ENCODE data around the gene TGFA.

The TGFA gene

GRCh38 chr2:70463997-70464396 lies 89.6 kb downstream of the TGFA start:
- no peak for DNase-seq (ENCODE audit: low read depth, low spot score)

DNA sequence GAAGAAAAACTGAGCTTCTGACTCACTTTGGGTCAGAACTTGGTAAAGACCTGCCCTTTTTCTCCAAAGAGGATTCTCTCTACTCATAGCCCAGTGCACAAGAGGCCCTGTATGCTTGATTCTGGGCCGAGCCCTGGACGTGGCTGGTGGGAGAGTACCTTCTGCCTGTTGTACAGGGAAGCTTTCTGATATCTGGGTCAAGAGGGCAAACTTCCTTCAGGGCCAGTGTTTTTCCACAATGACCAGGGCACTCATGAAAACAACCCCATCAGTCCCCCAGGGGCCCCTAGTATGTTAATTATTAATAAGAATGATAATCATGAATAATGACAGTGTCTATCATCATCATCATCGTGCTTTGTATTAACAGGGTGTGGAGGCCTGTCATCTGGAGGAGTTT lies 90.0 kb downstream of the TGFA start:
- no peak for DNase-seq (ENCODE audit: low read depth, low spot score)

GRCh38 chr2:70461981-70462876 lies 91.4 kb downstream of the TGFA start:
- DNase-seq (ENCODE audit: low read depth, low spot score), result no peak

DNA sequence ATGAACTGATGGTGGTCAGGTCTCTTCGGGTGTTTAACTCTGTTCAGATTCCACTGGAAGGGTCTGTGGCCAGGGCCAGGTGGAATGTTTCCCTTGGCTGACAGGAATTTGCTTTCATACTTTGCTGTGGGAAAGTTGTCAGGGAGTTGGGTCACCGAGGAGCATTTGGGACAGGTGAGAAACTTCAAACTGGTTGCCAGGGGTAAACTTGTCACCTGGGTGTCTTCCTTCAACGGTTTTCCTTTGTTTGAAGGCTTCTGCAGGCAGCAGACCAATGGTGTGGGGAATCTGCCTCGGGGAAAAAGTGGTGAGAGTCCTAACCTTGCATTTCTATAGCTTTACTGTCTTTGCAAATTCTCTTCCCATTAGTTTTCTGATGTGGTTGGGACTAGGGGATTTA lies 92.2 kb downstream of the TGFA start:
- DNase-seq (ENCODE audit: low read depth, low spot score), result no peak

DNA sequence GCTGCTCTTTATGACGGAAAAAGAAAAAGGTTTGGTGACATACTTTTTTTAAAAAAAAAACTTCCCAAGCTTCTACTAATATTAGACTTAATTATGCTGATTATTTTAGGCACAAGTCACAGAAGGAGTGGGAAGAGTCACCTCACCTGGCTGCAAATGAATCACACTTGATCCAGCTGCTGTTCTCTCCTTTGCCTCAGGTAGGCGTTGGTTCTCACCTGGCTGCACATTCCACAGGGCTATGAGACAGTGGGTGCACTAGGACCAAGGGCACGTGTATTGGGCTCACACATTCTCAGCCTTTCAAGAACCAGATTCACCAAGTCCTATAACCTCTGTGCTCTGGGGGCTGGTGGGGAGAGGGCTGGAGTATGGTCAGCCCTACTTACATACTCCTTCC lies 93.3 kb downstream of the TGFA start:
- DNase-seq (ENCODE audit: low read depth, low spot score), result no peak

DNA sequence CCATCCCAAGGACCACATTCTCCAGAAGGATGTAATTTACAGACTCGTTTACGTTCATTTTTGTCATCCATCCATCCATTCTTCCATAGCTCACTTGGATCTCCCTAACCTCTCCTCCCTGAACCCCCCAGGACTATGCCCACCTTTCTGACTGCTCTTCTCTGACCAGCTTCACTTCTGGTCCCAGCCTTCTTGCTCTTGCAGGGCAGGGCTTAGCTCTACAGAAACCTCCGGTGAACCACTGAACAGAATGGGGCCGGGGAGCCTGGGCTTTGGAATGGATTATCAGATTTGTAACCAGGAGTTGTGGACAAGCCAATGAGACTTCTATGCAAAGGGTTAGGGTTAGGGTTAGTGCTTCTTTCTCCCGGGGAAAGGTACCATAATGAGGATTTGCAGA lies 95.0 kb downstream of the TGFA start:
- no peak for DNase-seq (ENCODE audit: low read depth, low spot score)

DNA sequence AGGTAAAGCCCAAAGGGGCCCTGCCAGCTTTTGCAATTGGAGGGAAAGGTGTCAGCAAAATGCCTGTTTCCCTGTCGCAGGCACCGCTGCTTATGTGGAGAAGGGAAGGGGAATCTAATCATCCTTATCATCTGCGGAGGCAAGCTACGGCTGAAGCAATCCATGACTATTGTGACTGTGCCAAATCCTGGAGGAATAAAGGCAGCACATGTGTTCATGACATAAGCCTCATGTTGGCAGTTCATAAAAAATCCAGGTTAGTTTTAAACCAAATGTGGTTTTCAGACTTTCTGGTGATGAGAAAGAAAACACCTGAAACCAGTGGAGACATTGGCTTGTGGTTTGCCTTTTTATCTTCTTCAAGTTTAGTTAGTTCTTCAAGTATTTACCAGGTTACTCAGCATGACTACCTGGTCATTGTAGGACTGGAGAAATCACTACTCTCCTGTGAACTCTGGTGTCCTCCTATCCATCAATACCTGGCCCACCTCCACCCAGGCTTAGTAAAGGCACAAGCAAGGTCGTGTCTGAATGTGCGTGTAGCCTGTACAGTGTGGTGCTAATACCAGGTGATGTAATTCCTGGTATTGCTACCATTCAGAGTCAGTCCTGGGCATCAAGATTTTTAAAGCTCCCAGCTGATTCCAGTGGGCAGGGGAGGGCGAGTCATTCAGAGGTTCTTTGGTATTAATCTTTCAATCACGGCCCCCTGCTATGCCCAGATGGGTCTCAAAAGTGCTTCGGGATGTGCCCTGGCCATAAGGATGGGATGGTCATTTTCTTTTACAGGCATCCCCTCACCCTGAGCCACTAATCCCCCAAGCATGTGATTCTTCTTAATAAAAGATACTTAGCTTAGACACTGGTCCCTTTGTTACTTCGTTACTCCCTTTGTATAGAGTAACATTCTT lies 96.8 kb downstream of the TGFA start:
- no peak for DNase-seq (ENCODE audit: low read depth, low spot score)

DNA sequence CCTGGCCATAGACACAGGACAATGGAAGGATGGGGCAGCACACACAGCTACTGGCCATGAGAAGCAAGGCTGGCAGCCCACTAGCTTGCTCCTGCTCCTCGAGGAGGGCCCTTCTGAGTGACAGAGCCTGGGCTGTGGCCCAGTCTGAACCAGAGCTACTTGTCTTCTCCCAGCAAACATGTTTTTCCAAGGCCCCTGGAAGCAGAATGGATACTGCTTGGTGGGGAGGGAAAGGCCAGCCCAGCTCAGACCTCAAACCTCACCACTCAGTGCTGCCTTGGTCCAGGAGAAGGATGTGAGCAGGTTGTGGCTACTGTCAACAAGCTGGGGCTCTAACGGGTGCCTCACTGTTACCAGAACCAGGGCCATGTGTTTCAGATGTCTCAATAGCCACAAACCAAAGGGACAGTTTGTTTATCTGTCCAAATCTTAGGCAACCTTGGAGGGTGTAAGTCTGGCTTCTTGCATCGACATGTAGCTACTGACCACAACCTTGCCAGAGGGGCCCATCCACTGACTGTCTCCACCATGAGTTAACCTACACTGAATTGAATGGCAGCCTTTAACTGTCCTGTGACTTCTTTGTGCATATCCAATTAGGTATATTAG lies 98.6 kb downstream of the TGFA start:
- no peak for DNase-seq (ENCODE audit: low read depth, low spot score)

DNA sequence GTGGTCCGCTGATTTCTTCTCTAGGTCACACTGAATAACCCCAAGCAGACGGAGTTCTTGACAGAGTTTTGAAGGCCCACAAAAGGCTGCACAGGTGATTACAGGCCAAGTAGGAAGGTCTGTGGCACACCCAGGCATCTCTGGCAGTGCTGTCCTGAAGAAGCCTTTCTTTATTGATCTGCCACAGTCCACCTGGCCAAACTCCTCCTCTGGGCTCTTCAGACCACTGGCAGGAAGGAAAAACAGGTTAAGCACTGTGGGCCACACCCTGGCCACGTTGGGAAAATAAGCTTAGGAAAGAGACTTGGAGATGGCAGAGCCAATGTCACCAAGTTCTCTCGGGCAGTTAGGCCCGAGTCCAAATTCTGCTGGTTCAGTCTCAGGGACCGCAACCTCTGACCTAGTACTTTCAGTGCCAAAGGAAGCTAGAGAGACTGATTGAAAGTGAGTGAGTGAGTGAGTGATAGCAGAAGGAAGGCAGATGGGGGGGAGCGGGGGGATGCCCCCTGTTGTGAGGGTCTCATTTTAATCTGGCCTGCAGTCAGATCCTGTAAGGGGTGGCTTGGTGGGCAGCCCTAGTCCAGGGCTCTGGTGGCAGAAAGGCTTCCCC lies 102.9 kb downstream of the TGFA start:
- DNase-seq (ENCODE audit: low read depth, low spot score), result no peak

GRCh38 chr2:70448041-70448440 lies 105.6 kb downstream of the TGFA start:
- DNase-seq (ENCODE audit: low read depth, low spot score), result no peak

GRCh38 chr2:70443726-70444125 lies 109.9 kb downstream of the TGFA start:
- no peak for DNase-seq (ENCODE audit: low read depth, low spot score)

GRCh38 chr2:70443078-70443465 lies 110.6 kb downstream of the TGFA start:
- DNase-seq (ENCODE audit: low read depth, low spot score), result no peak

DNA sequence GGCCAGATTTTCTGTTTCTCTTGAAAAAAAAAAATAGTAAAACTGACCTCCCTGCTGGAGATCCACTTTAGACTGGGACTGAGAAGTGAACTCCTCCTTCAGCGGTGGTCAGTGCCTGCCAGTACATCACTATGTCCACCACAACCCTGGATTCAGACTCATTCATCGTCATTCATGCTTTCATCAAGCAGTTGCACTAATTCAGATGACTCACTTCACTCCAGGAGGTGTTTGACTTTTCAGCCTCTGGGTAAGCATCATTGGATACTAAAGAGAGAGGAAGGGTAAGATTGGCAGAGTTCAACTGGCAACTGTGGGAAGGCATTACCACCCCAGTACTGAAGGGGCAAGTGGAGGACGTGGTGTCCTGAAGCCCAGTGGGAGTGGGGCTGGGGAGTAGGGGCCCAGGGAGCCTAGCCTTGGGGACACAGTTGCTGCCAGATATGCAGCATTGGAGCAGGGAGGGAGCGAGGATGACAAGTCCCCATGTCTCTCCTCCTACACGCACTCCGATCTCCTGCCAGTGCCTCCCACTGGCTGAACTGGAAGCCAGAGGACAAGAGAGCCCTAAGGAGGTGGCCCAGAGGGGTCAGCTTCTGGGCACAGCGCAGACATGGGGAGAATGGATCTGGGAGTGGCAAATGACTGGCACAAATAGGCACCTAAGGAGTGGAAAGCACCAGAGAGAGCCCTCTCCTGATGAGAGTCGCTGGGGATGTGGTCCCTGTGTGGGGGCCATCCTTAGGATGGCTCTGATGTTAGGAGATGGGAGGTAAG lies 111.1 kb downstream of the TGFA start:
- DNase-seq (ENCODE audit: low read depth, low spot score), result no peak

- no peak for DNase-seq (ENCODE audit: low read depth, low spot score)
These were observed 113.0 kb downstream of the TGFA start for GRCh38 chr2:70440621-70441020.

DNA sequence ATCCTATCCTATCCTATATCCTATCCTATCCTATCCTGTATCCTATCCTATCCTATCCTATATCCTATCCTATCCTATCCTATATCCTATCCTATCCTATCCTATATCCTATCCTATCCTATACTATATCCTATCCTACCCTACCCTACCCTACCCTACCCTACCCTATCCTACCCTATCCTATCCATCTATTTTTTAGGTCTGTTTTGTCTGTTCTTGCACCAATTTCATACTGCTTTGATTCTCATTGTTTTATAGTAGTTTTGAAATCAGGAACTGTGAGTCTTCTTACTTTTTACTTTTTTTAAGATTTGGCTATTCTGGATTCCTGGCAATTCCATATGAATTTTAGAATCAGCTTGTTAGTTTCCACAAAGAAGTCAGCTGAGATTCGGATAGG lies 118.5 kb downstream of the TGFA start:
- no peak for DNase-seq (ENCODE audit: low read depth, low spot score)

DNA sequence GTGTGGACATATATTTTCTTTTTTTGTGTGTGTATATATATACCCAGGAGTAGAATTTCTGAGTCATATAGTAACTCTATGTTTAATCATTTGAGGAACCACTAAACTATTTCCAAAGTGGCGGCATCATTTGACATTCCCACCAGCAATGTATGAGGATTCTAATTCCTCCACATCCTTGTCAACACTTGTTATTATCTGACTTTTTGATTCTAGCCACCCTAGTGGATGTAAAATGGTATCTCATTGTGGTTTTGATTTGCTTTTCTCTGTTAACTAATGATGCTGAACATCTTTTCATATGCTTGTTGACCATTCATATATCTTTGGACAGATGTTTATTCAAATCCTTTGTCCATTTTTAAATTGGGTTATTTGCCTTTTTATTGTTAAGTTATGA lies 120.3 kb downstream of the TGFA start:
- DNase-seq (ENCODE audit: low read depth, low spot score), result no peak

DNA sequence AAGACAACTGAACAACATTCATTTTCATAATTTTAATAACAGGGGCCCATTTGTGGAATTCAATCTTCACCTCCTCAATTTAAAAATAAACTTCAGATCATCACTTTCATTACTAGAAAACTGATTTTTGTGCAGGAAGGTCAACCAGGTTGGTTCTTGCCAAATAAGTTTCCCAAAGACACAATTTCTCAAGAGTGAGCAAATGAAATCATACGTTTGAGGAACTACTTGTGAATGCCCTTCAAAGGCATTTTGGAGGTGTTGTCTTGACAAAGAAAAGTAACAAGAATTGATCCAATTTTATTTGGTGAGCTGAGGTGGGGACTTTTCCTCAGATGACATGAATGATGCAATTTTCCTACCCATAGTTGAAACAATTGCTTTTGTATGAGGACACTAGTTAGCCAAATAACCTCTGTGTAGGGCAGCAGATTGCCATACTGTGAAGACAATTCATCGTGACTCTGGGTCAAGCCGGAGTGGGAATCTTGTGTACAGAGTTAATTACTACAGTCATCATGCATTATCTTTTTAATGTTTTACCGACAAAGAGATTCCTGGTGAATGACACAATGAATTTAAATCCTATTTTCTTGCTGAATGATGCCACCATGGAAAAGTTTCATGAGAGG lies 121.8 kb downstream of the TGFA start:
- DNase-seq (ENCODE audit: low read depth, low spot score), result no peak

- DNase-seq (ENCODE audit: low read depth, low spot score), result no peak
These were observed 127.3 kb downstream of the TGFA start for GRCh38 chr2:70426341-70426740.

GRCh38 chr2:70425682-70426301 lies 127.8 kb downstream of the TGFA start:
- DNase-seq (ENCODE audit: low read depth, low spot score), result no peak

GRCh38 chr2:70420740-70421139 lies 132.9 kb downstream of the TGFA start:
- no peak for DNase-seq (ENCODE audit: low read depth, low spot score)

Measured in brain pericyte (primary cell).